Colonic mucosa (tissue), 4 donors: ENCODE results near the gene HDDC2. TPM values are rescaled to one million over a fixed set of nuclear protein-coding genes. Genes with fewer than 3 reads are reported as not detected.

Experiments
- DNase-seq: peaks from one replicate; pipeline ENCODE4 v3.0.0-alpha.2; 2020
- H3K27ac ChIP-seq: fragments of 200-600 bp; one replicate; pipeline ENCODE4 v1.8.0; 2021
- H3K27me3 ChIP-seq: fragments of 200-600 bp; one replicate; pipeline ENCODE4 v1.8.0; 2021
- H3K36me3 ChIP-seq: fragments of 200-600 bp; one replicate; pipeline ENCODE4 v1.8.0; 2021
- H3K4me1 ChIP-seq: fragments of 200-600 bp; one replicate; pipeline ENCODE4 v1.8.0; 2021; ENCODE audit warnings: mild to moderate bottlenecking
- H3K4me3 ChIP-seq: fragments of 200-600 bp; one replicate; pipeline ENCODE4 v1.8.0; 2021
- H3K9ac ChIP-seq, 2 donors: one replicate each; pipeline ENCODE4 v1.7.0; 2013; ENCODE audit warnings: control low read depth in 2 of 2, low read depth in 2 of 2, low read length in 2 of 2
- H3K9me3 ChIP-seq: fragments of 200-600 bp; one replicate; pipeline ENCODE4 v1.8.0; 2021
- intact Hi-C: fragments of 100-400 bp; cut with DNase I; formaldehyde crosslinking; loops from one replicate; pipeline ENCODE4 v1.14.1; 2022
- total RNA-seq, 2 donors: library from RNA; stranded (reverse); fragmentation: NEBNext Ultra II Directional in 1 of 2; extraction: Animal tissue kit (Norgen Biotek cat#: 25700) in 1 of 2; gene quantifications; one replicate each; pipeline ENCODE4 v1.2.1, GENCODE V29; 2021
- TF ChIP-seq, protein P1 (sequence below): fragments of 200-600 bp; IDR thresholded peaks from one replicate; pipeline ENCODE4 v1.8.0; 2022; ENCODE audit warnings: antibody characterized with exemption, mild to moderate bottlenecking
- donor health status: healthy.
- donor health status: DM: no; HTN: no; CAD: no.
- donor health status: DM: no; HTN: no; CAD: no.

Gene HDDC2
- total RNA-seq, 2 donors from 2014 or later, result 39.4 to 44.8 TPM

- Histone ChIP-seq H3K9me3 (no peaks in the 10 kb centered on the region), H3K9ac (no peak overlapping the region), H3K36me3 (no peaks in the 10 kb centered on the region), H3K27me3 (no peaks in the 10 kb centered on the region), H3K4me1 (peaks cover 8% of the 10 kb centered on the region), H3K4me3 (no peak overlapping the region), H3K27ac (no peak overlapping the region)
- intact Hi-C loops, result loop anchor here (5.0 kb wide), 1 partner anchor 92 kb away; no protein-coding TSS in a partner anchor
- TF ChIP-seq, protein P1, sequence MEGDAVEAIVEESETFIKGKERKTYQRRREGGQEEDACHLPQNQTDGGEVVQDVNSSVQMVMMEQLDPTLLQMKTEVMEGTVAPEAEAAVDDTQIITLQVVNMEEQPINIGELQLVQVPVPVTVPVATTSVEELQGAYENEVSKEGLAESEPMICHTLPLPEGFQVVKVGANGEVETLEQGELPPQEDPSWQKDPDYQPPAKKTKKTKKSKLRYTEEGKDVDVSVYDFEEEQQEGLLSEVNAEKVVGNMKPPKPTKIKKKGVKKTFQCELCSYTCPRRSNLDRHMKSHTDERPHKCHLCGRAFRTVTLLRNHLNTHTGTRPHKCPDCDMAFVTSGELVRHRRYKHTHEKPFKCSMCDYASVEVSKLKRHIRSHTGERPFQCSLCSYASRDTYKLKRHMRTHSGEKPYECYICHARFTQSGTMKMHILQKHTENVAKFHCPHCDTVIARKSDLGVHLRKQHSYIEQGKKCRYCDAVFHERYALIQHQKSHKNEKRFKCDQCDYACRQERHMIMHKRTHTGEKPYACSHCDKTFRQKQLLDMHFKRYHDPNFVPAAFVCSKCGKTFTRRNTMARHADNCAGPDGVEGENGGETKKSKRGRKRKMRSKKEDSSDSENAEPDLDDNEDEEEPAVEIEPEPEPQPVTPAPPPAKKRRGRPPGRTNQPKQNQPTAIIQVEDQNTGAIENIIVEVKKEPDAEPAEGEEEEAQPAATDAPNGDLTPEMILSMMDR, result no peak
- no peak for DNase-seq
These were observed 2.5 kb downstream of the HDDC2 start for GRCh38 chr6:125299257-125299656.

GRCh38 chr6:125296471-125296870 is 5.3 kb downstream of the HDDC2 start:
- H3K9ac ChIP-seq, result no peak overlapping the region
- intact Hi-C loops, result loop anchor here (5.0 kb wide), 1 partner anchor 89 kb away; no protein-coding TSS in a partner anchor
- no peak overlapping the region for H3K27ac ChIP-seq
- H3K36me3 ChIP-seq, result no peaks in the 10 kb centered on the region
- H3K4me3 ChIP-seq, result no peak overlapping the region
- H3K27me3 ChIP-seq, result no peaks in the 10 kb centered on the region
- DNase-seq, result no peak
- no peaks in the 10 kb centered on the region for H3K9me3 ChIP-seq
- H3K4me1 ChIP-seq, result peaks cover 8% of the 10 kb centered on the region
- TF ChIP-seq, protein P1, result no peak

DNA sequence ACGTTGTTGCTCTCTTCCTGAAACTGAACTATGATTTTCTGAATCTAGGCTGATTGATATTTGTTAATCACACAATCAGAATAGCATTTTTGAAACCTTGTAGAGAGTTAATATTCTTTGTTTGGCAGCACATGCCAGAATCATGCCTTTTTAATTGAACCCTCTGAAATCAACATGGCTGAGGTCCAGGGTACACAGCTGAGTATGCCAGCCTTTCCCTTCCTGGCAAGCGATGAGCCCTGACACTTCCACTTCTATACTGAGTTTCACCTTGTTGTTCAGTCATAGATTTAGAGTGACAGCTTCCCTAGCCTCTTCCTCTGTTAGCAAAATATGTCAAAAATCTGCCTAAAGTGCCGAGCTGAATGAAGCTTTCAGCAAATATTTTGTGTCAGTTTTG is 6.8 kb downstream of the HDDC2 start:
- no peak for DNase-seq
- no peaks in the 10 kb centered on the region for H3K27me3 ChIP-seq
- TF ChIP-seq, protein P1, result no peak
- peaks cover under 1% of the 10 kb centered on the region for H3K4me1 ChIP-seq
- intact Hi-C loops, result loop anchor here (5.0 kb wide), 1 partner anchor 88 kb away; no protein-coding TSS in a partner anchor
- H3K9ac ChIP-seq, result no peak overlapping the region
- no peaks in the 10 kb centered on the region for H3K9me3 ChIP-seq
- H3K27ac ChIP-seq, result no peak overlapping the region
- no peak overlapping the region for H3K4me3 ChIP-seq
- no peaks in the 10 kb centered on the region for H3K36me3 ChIP-seq

DNA sequence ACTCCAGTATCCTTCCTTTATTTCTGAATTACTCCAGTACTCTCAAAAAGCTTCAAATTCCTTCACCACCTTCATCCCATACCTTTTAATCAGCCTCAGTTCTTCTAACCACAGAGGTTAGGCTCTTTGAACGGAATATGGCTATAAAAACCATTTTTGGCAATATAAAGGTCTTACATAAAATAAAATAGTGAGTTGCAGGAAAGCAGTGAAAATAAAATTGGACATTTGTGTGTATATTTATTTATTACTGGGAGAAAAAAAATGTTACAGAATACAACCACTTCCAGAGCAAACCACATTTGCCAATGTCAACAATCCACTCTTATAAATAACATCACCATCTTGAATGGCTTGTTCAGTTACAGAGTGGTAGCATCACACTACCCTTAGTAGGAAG is 7.7 kb downstream of the HDDC2 start:
- TF ChIP-seq, protein P1, result no peak
- Histone ChIP-seq H3K27me3 (no peaks in the 10 kb centered on the region), H3K27ac (no peak overlapping the region), H3K4me3 (no peak overlapping the region), H3K4me1 (no peaks in the 10 kb centered on the region), H3K9ac (no peak overlapping the region), H3K36me3 (no peaks in the 10 kb centered on the region), H3K9me3 (no peaks in the 10 kb centered on the region)
- no peak for DNase-seq
- intact Hi-C loops, result no loop called here

DNA sequence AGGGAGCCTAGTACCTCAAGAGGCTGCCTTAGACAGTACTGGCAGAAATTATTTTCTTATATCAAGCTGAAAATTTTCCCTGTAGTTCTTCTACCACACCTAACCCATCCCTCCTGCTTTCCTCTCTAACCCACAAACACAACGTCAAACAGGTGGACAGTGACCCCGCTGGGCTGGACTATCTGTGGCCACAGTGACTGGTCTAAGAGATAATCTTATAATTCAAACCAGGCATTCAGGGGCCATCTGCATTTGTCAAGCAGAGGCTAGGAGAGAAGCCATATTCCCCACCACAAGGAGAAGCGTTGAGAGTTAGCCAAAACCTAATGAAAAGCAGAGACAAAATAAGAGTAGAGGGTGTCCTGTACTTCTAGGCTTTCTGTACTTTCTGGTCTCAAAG is 8.2 kb downstream of the HDDC2 start:
- H3K9me3 ChIP-seq, result no peaks in the 10 kb centered on the region
- H3K36me3 ChIP-seq, result no peaks in the 10 kb centered on the region
- intact Hi-C loops, result no loop called here
- DNase-seq, result no peak
- no peaks in the 10 kb centered on the region for H3K27me3 ChIP-seq
- no peaks in the 10 kb centered on the region for H3K4me1 ChIP-seq
- H3K27ac ChIP-seq, result no peak overlapping the region
- no peak overlapping the region for H3K9ac ChIP-seq
- TF ChIP-seq, protein P1, result no peak
- H3K4me3 ChIP-seq, result no peak overlapping the region
